Endodermal cell (in vitro differentiated cells): Measurements from ENCODE around the gene IL7R. TPM values are rescaled to one million over a fixed set of nuclear protein-coding genes. Genes with fewer than 3 reads are reported as not detected.

Experiments
- DNase-seq: peaks from one replicate; pipeline ENCODE4 v3.0.0-alpha.2; 2017
- H3K27ac ChIP-seq: 2 replicates; pipeline ENCODE4 v1.5.1; 2013; ENCODE audit warnings: mild to moderate bottlenecking, low read depth, low read length, moderate library complexity
- H3K27me3 ChIP-seq: 2 replicates; pipeline ENCODE4 v1.6.1; 2013; ENCODE audit warnings: mild to moderate bottlenecking, low read length, moderate library complexity; ENCODE audit not compliant: insufficient read depth, control insufficient read depth, poor library complexity, severe bottlenecking
- H3K36me3 ChIP-seq: 2 replicates; pipeline ENCODE4 v1.7.0; 2013; ENCODE audit warnings: mild to moderate bottlenecking, low read length, moderate library complexity; ENCODE audit not compliant: control insufficient read depth, insufficient read depth
- H3K4me1 ChIP-seq: one replicate; pipeline ENCODE4 v1.7.0; 2013; ENCODE audit warnings: low read length; ENCODE audit not compliant: control insufficient read depth, insufficient read depth
- H3K4me3 ChIP-seq: 2 replicates; pipeline ENCODE4 v1.5.1; 2013; ENCODE audit warnings: mild to moderate bottlenecking, low read length, moderate library complexity
- H3K9ac ChIP-seq: 2 replicates; pipeline ENCODE4 v1.6.1; 2013; ENCODE audit warnings: mild to moderate bottlenecking, low read length, moderate library complexity; ENCODE audit not compliant: poor library complexity, severe bottlenecking; ENCODE audit errors: extremely low read depth
- H3K9me3 ChIP-seq: 2 replicates; pipeline ENCODE4 v1.6.1; 2013; ENCODE audit warnings: mild to moderate bottlenecking, low read length, moderate library complexity; ENCODE audit not compliant: control insufficient read depth
- H3K27ac Mint-ChIP-seq: 2 replicates; pipeline ENCODE4 v1.8.0; 2020; ENCODE audit warnings: mixed read lengths
- H3K27me3 Mint-ChIP-seq: 2 replicates; pipeline ENCODE4 v1.8.0; 2021; ENCODE audit warnings: mild to moderate bottlenecking, mixed read lengths; ENCODE audit not compliant: insufficient read depth
- H3K36me3 Mint-ChIP-seq: 2 replicates; pipeline ENCODE4 v1.8.0; 2020; ENCODE audit warnings: low read depth, mixed read lengths
- H3K4me1 Mint-ChIP-seq: 2 replicates; pipeline ENCODE4 v1.8.0; 2020; ENCODE audit warnings: mixed read lengths
- H3K4me3 Mint-ChIP-seq: 2 replicates; pipeline ENCODE4 v1.8.0; 2020; ENCODE audit warnings: mild to moderate bottlenecking, moderate library complexity, mixed read lengths
- H3K9me3 Mint-ChIP-seq: 2 replicates; pipeline ENCODE4 v1.8.0; 2020; ENCODE audit warnings: mild to moderate bottlenecking, mixed read lengths
- WGBS, 2 experiments: methylation state at CpG; one replicate each; pipeline versions ENCODE4 v1.1.5 to v1.1.7; 2013; ENCODE audit warnings: missing lambda C conversion rate in 2 of 2, mixed read lengths in 1 of 2; ENCODE audit not compliant: insufficient coverage in 1 of 2, insufficient read length in 1 of 2; 5-methylcytosine and 5-hydroxymethylcytosine counted together
- total RNA-seq, 2 donors: library from RNA; stranded (reverse); fragmentation: NEBNext Ultra II Directional in 1 of 2; extraction: Animal tissue kit (Norgen Biotek cat#: 25700) in 1 of 2; gene quantifications; 2 replicates in 1 of 2; 3 replicates in 1 of 2; pipeline ENCODE4 v1.2.1, GENCODE V29; 2021
- TF ChIP-seq, protein P1 (sequence below): fragments of 200-600 bp; sonication (generic); conservative IDR thresholded peaks from 2 replicates; pipeline ENCODE4 v1.5.0; 2021; ENCODE audit warnings: antibody characterized with exemption, mild to moderate bottlenecking

The IL7R gene
- total RNA-seq, 2 donors from 2014 or later, result 0.69 to 0.79 TPM

- Mint-ChIP-seq H3K27ac (no peak overlapping the region), H3K27me3 (no peaks in the 10 kb centered on the region), H3K4me3 (no peak overlapping the region), H3K9me3 (no peaks in the 10 kb centered on the region), H3K36me3 (no peaks in the 10 kb centered on the region), H3K4me1 (peaks cover 42% of the 10 kb centered on the region)
- Histone ChIP-seq H3K27me3 (no peaks in the 10 kb centered on the region), H3K36me3 (no peaks in the 10 kb centered on the region), H3K27ac (no peak overlapping the region), H3K4me3 (peak overlapping the region; percentile 16), H3K9ac (no peak overlapping the region), H3K4me1 (peaks cover 33% of the 10 kb centered on the region), H3K9me3 (no peaks in the 10 kb centered on the region)
- WGBS, 2 experiments, result 90 to 100% methylated on average over 1 to 2 of the region's 2 CpGs
- DNase-seq, result no peak
- TF ChIP-seq, protein P1, sequence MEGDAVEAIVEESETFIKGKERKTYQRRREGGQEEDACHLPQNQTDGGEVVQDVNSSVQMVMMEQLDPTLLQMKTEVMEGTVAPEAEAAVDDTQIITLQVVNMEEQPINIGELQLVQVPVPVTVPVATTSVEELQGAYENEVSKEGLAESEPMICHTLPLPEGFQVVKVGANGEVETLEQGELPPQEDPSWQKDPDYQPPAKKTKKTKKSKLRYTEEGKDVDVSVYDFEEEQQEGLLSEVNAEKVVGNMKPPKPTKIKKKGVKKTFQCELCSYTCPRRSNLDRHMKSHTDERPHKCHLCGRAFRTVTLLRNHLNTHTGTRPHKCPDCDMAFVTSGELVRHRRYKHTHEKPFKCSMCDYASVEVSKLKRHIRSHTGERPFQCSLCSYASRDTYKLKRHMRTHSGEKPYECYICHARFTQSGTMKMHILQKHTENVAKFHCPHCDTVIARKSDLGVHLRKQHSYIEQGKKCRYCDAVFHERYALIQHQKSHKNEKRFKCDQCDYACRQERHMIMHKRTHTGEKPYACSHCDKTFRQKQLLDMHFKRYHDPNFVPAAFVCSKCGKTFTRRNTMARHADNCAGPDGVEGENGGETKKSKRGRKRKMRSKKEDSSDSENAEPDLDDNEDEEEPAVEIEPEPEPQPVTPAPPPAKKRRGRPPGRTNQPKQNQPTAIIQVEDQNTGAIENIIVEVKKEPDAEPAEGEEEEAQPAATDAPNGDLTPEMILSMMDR, result no peak
These were observed 1.0 kb downstream of the IL7R start for GRCh38 chr5:35857606-35858205.

- DNase-seq, result no peak
- Histone ChIP-seq H3K4me3 (no peak overlapping the region), H3K27ac (peak overlapping the region; percentile 77), H3K9me3 (peaks cover 5% of the 10 kb centered on the region), H3K27me3 (no peaks in the 10 kb centered on the region), H3K36me3 (no peaks in the 10 kb centered on the region), H3K4me1 (peaks cover 29% of the 10 kb centered on the region), H3K9ac (no peak overlapping the region)
- no peaks in the 10 kb centered on the region for H3K27me3 Mint-ChIP-seq
- TF ChIP-seq, protein P1, result no peak
- peaks cover 30% of the 10 kb centered on the region for H3K4me1 Mint-ChIP-seq
- H3K36me3 Mint-ChIP-seq, result no peaks in the 10 kb centered on the region
- peaks cover 2% of the 10 kb centered on the region for H3K9me3 Mint-ChIP-seq
- H3K27ac Mint-ChIP-seq, result no peak overlapping the region
- WGBS, 2 experiments, result 17 to 66% methylated on average over 2 to 3 of the region's 3 CpGs
- no peak overlapping the region for H3K4me3 Mint-ChIP-seq
These were observed 2.5 kb downstream of the IL7R start for GRCh38 chr5:35859101-35859661.

GRCh38 chr5:35860686-35861085 is 4.0 kb downstream of the IL7R start:
- H3K27me3 ChIP-seq, result no peaks in the 10 kb centered on the region
- Mint-ChIP-seq H3K27me3 (no peaks in the 10 kb centered on the region), H3K4me3 (no peak overlapping the region), H3K9me3 (peaks cover 14% of the 10 kb centered on the region), H3K4me1 (peaks cover 15% of the 10 kb centered on the region), H3K36me3 (no peaks in the 10 kb centered on the region), H3K27ac (no peak overlapping the region)
- TF ChIP-seq, protein P1, result no peak
- no peak for DNase-seq
- no peak overlapping the region for H3K27ac ChIP-seq
- H3K36me3 ChIP-seq, result no peaks in the 10 kb centered on the region
- 93% methylated on average over 1 of the region's 1 CpG; no CpG with 5 or more reads in 1 of the 2 experiments for WGBS, 2 experiments
- no peak overlapping the region for H3K9ac ChIP-seq
- H3K4me1 ChIP-seq, result peaks cover 17% of the 10 kb centered on the region
- no peak overlapping the region for H3K4me3 ChIP-seq
- H3K9me3 ChIP-seq, result peaks cover 9% of the 10 kb centered on the region
